Neuron (in vitro differentiated cells): Measurements from ENCODE around the gene STARD8.

Experiments used
- H2AFZ ChIP-seq: one replicate; pipeline ENCODE4 v1.6.1; 2013; ENCODE audit warnings: low read depth, mild to moderate bottlenecking, inconsistent platforms, low read length, moderate library complexity
- H3K27me3 ChIP-seq: one replicate; pipeline ENCODE4 v1.6.1; 2013; ENCODE audit warnings: low read length; ENCODE audit not compliant: insufficient read depth
- H3K36me3 ChIP-seq: one replicate; pipeline ENCODE4 v1.6.1; 2013; ENCODE audit warnings: low read length; ENCODE audit not compliant: insufficient read depth
- H3K4me1 ChIP-seq: one replicate; pipeline ENCODE4 v1.6.1; 2013; ENCODE audit warnings: low read length; ENCODE audit not compliant: insufficient read depth
- H3K4me3 ChIP-seq: 2 replicates; pipeline ENCODE4 v1.5.1; 2013; ENCODE audit warnings: mild to moderate bottlenecking, low read length, moderate library complexity
- H3K9me3 ChIP-seq: one replicate; pipeline ENCODE4 v1.6.1; 2013; ENCODE audit warnings: low read length

STARD8 gene

DNA sequence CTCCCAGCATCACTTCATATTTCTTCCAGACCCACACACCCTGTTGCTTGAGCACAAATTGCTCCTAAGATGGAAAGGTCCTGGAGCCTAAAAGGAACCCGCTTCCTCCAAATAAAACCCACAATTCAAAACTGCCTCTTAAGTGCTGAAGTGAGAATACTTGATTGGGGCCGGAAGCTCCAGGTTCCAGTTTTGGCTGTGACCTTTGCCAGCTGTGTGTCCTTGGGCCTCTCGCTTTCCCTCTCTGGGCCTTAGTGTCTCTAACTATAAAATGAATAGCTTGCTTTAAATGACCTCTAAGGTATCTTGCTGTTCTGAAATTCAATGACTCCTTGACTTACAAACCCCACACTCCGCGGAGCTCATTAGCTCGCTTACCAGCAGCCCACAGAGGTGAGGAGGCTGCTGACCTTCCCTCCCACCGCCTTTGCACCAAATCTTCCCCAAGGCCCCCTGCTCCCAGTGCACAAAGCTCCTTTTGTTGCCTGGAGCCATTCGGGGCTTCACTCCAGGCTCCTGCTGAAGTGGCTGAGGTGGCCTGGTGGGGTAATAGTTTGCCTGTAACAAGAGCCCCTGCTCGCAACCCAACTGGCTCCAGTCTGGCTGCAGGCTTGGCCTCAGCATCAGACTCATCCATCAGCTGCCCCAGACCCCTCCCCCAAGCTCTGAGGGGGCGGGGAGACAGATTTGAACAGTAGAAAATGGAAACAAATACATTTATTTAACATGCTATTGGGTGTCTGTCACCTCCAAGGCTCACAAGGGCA lies 21.8 kb downstream of the STARD8 start:
- no peak overlapping the region for H3K4me3 ChIP-seq
- peaks cover 9% of the 10 kb centered on the region for H3K4me1 ChIP-seq
- H2AFZ ChIP-seq: no peak overlapping the region
- H3K9me3 ChIP-seq: no peaks in the 10 kb centered on the region
- no peaks in the 10 kb centered on the region for H3K36me3 ChIP-seq
- no peaks in the 10 kb centered on the region for H3K27me3 ChIP-seq

GRCh38 chrX:68669871-68670270 lies 22.4 kb downstream of the STARD8 start:
- no peak overlapping the region for H3K4me3 ChIP-seq
- H3K4me1 ChIP-seq: peaks cover 9% of the 10 kb centered on the region
- H3K9me3 ChIP-seq: no peaks in the 10 kb centered on the region
- no peaks in the 10 kb centered on the region for H3K36me3 ChIP-seq
- no peaks in the 10 kb centered on the region for H3K27me3 ChIP-seq
- H2AFZ ChIP-seq: no peak overlapping the region

DNA sequence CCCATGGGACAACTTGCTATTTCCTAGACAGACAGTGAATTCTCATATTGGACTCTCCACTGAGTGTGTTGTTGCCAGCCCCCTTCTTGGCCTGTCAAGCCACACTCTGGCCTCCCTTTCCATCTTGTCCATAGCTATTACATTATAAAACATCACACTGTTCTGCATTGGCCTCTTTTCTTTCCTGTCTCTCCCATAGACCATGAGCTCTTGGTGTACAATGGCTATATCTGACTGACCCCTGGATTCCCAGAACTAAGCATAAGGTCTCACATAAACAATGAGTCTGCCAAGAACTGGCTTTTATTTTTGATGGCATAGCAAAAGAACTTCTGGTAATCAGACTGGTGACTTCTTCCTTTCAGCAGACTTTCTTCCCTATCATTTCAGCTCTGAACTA lies 23.8 kb downstream of the STARD8 start:
- Histone ChIP-seq H3K4me3 (no peak overlapping the region), H3K9me3 (no peaks in the 10 kb centered on the region), H2AFZ (no peak overlapping the region), H3K4me1 (peaks cover 9% of the 10 kb centered on the region), H3K36me3 (no peaks in the 10 kb centered on the region), H3K27me3 (no peaks in the 10 kb centered on the region)

- Histone ChIP-seq H3K27me3 (no peaks in the 10 kb centered on the region), H2AFZ (no peak overlapping the region), H3K4me3 (no peak overlapping the region), H3K9me3 (no peaks in the 10 kb centered on the region), H3K4me1 (peaks cover 9% of the 10 kb centered on the region), H3K36me3 (no peaks in the 10 kb centered on the region)
Observed at GRCh38 chrX:68672581-68673318, 25.3 kb downstream of the STARD8 start.

DNA sequence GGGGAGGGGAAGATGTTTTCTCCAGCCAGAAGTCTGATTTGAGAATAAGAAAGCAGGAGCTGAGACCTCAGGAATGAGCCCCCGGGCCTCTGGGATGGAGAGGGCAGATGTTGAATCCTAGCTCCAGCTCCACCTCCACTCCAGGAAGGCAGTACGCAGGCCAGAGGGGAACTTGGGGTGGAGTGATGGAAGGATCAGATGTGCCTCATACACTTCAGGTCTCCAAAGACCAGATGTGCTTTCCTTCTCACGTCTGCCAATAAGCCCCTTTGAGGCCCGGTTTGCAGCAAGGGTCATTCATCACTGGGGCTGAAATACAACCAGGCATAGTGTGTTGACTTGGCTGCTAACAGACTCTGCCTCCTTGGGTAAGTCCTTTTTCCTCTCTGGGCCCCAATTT lies 28.1 kb downstream of the STARD8 start:
- Histone ChIP-seq H3K4me3 (no peak overlapping the region), H3K4me1 (peaks cover 9% of the 10 kb centered on the region), H3K9me3 (no peaks in the 10 kb centered on the region), H2AFZ (no peak overlapping the region), H3K36me3 (no peaks in the 10 kb centered on the region), H3K27me3 (no peaks in the 10 kb centered on the region)

DNA sequence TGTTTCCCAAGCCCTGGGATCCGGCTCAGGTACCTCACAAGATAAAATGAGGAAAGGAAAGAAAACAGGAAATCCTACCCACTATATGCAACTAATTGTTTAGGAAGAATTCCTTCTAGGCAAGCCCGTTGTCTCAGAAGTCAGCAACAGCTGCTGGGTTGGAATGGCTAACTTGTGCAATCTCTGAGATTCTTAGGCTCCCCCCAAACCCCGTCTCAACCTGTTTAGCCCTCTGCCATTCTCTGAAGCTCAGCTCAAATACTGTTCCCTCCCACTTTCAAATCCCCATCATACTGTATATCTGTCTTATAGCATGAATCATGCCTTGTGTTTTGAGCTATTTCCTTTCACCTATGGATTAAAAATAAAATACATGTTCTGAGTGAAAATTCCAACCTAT lies 28.9 kb downstream of the STARD8 start:
- Histone ChIP-seq H3K9me3 (no peaks in the 10 kb centered on the region), H3K4me1 (peaks cover 9% of the 10 kb centered on the region), H3K27me3 (no peaks in the 10 kb centered on the region)

DNA sequence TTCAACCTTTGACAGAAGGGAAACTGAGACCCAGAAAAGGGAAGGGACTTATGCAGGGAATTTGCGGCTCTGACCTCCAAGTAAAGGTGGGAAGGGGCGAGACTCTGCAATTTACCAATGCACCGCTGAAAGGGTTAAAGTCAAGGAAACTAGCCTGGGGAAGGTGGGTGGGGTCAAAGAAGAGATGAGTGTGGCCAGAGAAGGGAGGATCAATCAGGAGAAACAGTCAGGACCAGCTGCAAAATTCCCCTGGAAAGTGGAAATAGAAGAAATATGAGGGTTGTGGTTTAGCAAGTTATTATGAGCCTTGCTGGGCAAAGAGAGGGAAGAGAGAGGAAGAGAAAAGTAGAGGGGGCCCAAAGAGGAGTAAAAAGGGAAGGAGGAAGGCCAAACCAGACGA lies 30.5 kb downstream of the STARD8 start:
- H3K4me3 ChIP-seq: no peak overlapping the region
- no peak overlapping the region for H2AFZ ChIP-seq
- H3K36me3 ChIP-seq: no peaks in the 10 kb centered on the region
- no peaks in the 10 kb centered on the region for H3K27me3 ChIP-seq
- no peaks in the 10 kb centered on the region for H3K9me3 ChIP-seq
- H3K4me1 ChIP-seq: no peaks in the 10 kb centered on the region

More for the DNA sequence above, 28.9 kb downstream of the STARD8 start:
- no peaks in the 10 kb centered on the region for H3K36me3 ChIP-seq
- no peak overlapping the region for H2AFZ ChIP-seq
- H3K4me3 ChIP-seq: no peak overlapping the region

- Histone ChIP-seq H3K4me3 (no peak overlapping the region), H3K4me1 (no peaks in the 10 kb centered on the region), H3K9me3 (no peaks in the 10 kb centered on the region), H3K36me3 (no peaks in the 10 kb centered on the region), H3K27me3 (peaks cover 6% of the 10 kb centered on the region), H2AFZ (no peak overlapping the region)
Observed at GRCh38 chrX:68681443-68681941, 34.0 kb downstream of the STARD8 start.

GRCh38 chrX:68682790-68683189 lies 35.3 kb downstream of the STARD8 start:
- Histone ChIP-seq H3K4me1 (no peaks in the 10 kb centered on the region), H2AFZ (no peak overlapping the region), H3K27me3 (peaks cover 10% of the 10 kb centered on the region), H3K4me3 (no peak overlapping the region), H3K9me3 (no peaks in the 10 kb centered on the region), H3K36me3 (no peaks in the 10 kb centered on the region)

- Histone ChIP-seq H3K4me1 (no peaks in the 10 kb centered on the region), H3K4me3 (no peak overlapping the region), H3K9me3 (no peaks in the 10 kb centered on the region), H2AFZ (no peak overlapping the region), H3K27me3 (peaks cover 10% of the 10 kb centered on the region), H3K36me3 (no peaks in the 10 kb centered on the region)
Observed at GRCh38 chrX:68683580-68683979, 36.1 kb downstream of the STARD8 start.

DNA sequence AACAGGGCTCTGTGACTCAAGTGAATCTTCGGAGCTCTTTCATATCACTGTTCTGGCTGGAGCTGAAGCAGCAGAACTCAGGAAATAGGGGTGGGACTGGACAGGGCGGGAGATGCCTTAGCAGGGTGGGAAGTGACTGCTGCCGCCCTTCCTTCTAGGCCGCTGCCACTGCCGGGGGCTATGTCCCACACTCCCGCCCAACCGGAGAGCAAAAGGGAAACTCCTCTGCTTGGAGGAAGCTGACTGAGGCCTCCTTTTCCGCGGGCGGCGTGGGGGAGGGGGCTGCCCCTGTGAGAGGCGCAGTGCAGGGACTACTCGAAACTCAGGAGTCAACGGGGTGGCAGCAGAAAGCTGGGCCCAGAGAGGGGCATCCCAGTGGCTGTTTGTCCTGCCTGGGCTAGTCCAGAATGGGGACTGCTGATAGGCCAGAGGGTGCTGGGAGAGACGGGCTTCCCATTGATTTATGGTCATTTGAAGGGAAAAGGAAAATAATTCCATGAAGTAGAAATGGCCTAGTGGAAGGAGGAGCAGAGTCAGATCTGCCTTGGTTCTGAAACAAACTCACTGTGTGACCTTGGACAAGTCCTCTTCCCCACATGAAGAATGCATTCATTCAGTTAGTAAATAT lies 36.9 kb downstream of the STARD8 start:
- no peaks in the 10 kb centered on the region for H3K9me3 ChIP-seq
- no peaks in the 10 kb centered on the region for H3K36me3 ChIP-seq
- no peak overlapping the region for H3K4me3 ChIP-seq
- H3K4me1 ChIP-seq: no peaks in the 10 kb centered on the region
- H3K27me3 ChIP-seq: peaks cover 10% of the 10 kb centered on the region
- no peak overlapping the region for H2AFZ ChIP-seq

DNA sequence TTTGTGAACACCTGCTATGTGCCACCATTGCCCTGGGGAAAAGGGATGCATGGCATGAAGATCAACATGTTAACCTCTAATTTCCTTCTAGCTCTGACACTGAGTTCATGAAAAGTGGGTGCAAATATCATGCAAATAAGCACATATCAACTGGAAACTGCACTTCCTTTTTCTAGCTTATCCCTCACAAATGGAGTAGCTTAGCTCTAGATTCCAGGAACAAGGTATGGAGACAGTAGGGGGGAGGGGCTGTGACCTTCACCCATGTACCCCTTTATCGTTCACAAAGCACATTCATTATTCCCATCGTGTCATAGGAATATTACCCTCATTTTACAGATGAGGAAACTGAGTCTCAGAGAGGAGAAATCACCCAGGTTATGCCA lies 37.4 kb downstream of the STARD8 start:
- Histone ChIP-seq H3K27me3 (peaks cover 10% of the 10 kb centered on the region), H3K4me1 (no peaks in the 10 kb centered on the region), H2AFZ (no peak overlapping the region), H3K36me3 (no peaks in the 10 kb centered on the region), H3K9me3 (no peaks in the 10 kb centered on the region), H3K4me3 (no peak overlapping the region)

GRCh38 chrX:68685685-68686084 lies 38.2 kb downstream of the STARD8 start:
- peaks cover 10% of the 10 kb centered on the region for H3K27me3 ChIP-seq
- H3K9me3 ChIP-seq: no peaks in the 10 kb centered on the region
- H3K36me3 ChIP-seq: no peaks in the 10 kb centered on the region
- H2AFZ ChIP-seq: no peak overlapping the region
- no peaks in the 10 kb centered on the region for H3K4me1 ChIP-seq
- no peak overlapping the region for H3K4me3 ChIP-seq
